HG03432 (cell line): ENCODE data around the gene PALS2.

Source experiments
- ATAC-seq: cut with Tn5 transposase; IDR thresholded peaks from one replicate; pipeline ENCODE4 v1.9.1; 2021; ENCODE audit warnings: mild to moderate bottlenecking, moderate library complexity; ENCODE audit not compliant: unreplicated experiment

PALS2 gene

DNA sequence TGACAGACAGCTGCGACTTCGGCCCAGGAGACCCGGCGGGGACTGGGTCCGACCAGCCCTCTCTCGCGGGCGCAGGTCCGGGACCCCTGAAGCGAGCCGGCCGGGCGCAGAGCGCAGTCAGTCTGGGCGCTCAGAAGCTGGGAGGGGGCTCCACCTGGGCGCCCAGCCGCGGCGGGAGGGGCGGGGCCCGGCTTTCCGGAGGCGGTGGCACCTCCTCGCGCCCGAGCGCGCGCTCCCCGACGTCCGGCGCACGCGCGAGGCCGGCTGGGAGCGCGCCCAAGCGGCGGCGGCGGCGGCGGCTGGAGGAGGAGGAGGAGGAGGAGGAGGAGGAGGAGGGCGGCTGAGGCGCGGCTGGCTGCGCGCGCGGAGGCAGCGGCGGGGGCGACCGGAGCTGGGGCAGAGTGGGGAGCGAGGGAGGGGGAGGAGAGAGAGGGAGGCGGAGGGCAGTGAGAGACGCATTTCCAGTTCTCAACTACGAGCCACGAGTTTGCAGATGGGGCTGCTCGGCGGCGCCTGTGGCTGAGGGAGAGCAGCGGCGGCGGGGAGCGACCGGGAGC, at the start of gene PALS2:
Gene PALS2 (plus strand): TSS at position 456 of the 557 bp plus-strand sequence. CDS start 50,216 bp downstream, outside the sequence.
- ATAC-seq = peak; percentile 61

- no peak for ATAC-seq
These were observed 42.0 kb upstream of the PALS2 start for GRCh38 chr7:24531255-24531654.

DNA sequence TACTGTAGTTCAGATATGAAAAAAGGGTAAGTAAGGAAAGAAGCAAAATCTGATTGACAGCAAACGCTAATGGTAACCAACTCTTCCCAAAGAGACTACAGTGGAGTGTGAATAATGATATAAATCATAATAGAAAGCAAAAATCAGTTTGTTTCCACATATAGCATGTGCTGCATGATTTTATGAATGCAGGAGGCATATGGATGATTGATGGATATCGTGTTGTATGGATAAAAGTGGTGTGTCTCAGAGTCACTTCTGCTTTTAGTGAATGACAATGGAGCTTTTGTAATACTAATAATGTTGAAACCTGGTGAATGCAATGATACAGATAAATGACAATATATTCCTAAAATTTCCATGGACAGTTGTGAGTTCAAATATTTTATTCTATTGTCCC, 36.6 kb upstream of the PALS2 start:
- ATAC-seq = no peak

- no peak for ATAC-seq
These were observed 32.3 kb upstream of the PALS2 start for GRCh38 chr7:24540956-24541355.

GRCh38 chr7:24545215-24545614, 28.0 kb upstream of the PALS2 start:
- no peak for ATAC-seq

DNA sequence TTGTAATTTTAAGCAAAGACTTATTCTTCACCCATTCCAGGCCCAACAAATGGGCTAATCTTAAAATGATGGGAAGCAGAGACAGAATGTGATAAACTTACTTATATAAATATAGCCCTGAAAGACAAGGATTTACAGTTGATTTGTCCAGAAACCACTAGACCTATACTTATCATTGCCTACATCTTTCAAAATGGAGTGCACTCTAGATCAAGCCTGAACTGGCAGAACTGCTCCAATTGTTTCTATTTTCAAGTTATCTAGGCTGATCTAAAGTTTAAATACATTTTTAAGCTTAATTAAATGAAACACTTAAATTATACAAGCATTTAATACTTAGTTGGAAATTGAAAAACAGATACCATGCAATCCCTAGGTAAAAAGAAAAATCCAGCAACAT, 24.9 kb upstream of the PALS2 start:
- ATAC-seq = no peak

GRCh38 chr7:24549991-24550390, 23.3 kb upstream of the PALS2 start:
- no peak for ATAC-seq

DNA sequence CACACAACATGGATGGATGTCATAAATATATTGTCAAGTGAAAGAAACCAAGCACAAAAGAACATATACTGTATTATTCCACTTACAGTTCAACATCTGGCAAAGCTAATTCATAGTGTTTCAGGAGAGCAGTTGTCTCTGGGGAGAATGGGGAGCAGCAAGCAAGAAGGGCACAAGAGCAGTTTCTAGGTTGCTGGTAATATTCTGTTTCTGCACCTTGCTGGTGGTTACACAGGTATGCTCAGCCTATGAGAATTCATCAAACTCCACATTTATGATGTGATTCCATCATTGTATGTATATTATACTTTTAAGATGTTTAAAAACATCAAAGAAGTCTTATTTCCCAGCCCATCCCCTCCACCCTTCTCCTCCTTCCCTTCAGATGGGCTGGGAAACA, 18.1 kb upstream of the PALS2 start:
- no peak for ATAC-seq

DNA sequence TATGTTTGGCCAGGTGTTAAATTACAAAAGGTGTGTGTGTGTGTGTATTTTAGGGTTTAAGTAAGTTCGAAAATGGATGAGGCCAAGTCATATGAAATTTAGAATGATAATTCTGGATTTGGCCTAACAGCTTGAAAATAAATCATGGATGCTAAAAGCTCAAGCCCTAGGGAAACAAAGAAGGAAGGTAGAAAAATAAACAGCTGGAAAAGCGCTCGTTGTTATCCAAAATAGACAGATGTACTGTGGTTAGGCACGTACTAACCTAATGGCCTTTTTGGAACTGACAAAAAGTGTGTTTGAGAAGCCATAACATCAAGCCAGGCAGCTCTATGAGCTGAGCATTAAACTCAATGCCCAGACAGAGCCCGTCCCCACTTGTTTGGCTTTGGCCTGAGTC, 17.5 kb upstream of the PALS2 start:
- ATAC-seq = no peak

- no peak for ATAC-seq
These were observed 12.5 kb upstream of the PALS2 start for GRCh38 chr7:24560772-24561171.

DNA sequence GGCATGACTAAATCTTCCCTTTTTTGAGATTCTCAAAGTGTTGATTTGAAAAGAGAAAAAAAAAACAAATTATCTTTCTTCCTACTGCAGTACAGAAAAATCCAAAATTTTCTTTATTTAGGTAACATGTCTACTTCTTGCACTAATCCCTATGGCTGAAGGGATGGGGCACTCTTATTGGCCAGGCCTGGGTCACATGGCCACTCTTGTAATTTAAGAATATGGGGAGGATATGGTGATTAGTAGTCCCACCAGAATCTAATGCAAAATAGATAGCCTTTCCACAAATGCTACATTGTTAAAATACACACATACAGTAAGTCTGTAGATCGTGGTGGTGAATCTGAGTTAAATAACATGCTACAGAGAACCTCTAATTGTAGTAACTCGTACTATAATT, 7.0 kb upstream of the PALS2 start:
- no peak for ATAC-seq

GRCh38 chr7:24570983-24571382, 2.3 kb upstream of the PALS2 start:
- ATAC-seq = no peak

DNA sequence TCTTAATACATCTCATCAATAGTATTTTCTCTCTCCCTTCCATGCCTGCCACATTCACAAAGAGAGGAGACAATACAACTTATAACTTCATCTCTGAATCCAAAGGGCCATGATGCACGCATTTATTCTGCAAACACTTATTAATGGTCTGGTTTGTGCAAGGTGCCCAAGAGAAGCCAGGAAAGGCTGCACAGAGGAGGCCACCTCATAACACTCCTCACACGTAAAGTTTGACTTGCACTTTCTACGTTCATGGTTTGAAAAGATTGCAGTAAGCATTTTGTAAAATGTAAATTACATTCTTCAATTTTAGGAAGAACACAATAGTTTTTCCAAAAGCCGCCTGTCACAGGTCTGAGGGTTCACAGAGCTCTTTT, 1.2 kb upstream of the PALS2 start:
- ATAC-seq = no peak

DNA sequence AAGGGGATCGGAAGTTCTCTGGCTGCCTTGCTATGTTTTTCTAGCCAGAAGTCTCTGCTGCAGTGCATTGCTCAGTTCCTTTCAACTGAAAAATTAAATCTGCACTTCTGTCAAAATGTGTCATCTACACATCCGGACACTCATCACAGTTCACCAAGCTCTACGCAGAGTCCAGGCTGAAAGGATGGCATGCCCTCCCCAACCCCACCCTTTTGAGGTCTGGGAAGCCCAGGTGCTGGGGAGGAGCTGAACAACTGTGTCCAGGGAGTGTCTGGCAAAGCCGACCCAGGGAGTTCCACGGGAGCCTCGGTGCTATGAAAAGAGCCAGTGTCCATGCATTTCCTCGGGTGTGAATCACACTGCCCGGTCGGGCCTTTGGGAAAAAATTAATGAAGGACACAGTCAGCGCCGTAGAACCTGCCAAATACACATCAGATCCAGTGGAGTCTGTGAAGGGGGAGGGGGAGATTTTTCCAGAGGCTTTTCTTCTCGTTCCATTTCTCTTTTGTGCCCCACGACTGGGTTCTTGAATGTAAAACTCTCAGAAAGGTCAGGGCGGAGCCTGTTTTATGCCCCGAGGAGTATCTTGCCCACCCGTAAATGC, 757 bp upstream of the PALS2 start:
- no peak for ATAC-seq

GRCh38 chr7:24573554-24574338, 494 bp downstream of the PALS2 start:
- peak; percentile 32 for ATAC-seq

GRCh38 chr7:24574386-24574785, 1.1 kb downstream of the PALS2 start:
- no peak for ATAC-seq

- ATAC-seq = no peak
These were observed 1.7 kb downstream of the PALS2 start for GRCh38 chr7:24574950-24575349.

DNA sequence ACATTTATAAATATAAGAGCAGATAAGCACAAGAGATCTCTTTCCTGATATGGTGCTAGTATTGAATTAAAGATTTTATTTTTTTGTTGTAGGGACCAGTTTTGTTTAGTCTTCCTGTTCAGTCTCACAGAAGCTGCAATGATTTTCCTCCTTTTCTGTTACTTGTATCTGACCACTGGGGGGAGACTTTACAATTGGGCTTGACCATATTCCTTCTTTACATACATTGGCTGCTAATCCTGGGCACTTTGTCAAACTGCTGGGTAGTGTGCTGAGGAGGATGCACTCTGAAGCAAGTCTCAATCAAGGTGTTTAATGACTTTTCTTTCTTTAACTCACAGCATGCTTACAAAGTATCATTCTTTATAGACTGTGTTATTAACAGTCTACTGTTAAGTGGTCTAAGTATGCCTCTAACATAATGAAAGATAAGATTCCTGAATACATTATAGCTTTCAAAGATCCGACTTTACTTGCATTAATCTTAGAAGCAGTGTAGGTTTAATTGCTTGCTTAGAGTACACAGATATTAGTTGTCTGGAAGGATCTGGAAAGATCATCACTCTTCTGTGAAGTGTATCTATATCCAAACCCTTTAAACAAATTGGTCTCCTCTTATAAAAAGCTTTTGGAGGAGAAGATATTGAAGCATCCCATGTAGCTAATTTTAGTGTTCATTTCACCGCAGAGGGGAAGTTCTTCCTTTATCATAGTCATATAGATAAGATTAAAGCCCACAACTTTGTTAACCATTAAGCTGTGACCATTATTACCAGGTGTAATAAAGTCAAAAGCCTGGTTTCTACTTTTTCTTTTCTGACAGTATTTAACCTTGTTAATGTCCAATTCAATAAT, 3.1 kb downstream of the PALS2 start:
- ATAC-seq = peak; percentile 24

DNA sequence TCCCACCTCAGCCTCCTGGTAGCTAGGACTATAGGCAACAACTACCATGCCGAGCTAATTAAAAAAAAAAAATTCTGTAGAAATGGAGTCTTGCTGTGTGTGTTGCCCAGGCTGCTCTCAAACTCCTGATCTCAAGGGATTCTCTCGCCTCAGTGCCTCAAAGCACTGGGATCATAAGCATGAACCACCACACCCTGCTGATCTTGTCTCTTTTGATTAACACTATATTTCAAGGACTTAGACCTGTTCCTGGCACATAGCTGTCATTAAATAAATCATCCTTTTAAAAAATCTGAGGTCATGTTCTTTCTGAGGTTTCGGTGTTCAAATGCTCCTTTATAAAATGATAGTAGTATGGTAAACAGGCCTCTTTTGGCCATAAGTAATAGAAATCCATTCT, 4.8 kb downstream of the PALS2 start:
- ATAC-seq = no peak

DNA sequence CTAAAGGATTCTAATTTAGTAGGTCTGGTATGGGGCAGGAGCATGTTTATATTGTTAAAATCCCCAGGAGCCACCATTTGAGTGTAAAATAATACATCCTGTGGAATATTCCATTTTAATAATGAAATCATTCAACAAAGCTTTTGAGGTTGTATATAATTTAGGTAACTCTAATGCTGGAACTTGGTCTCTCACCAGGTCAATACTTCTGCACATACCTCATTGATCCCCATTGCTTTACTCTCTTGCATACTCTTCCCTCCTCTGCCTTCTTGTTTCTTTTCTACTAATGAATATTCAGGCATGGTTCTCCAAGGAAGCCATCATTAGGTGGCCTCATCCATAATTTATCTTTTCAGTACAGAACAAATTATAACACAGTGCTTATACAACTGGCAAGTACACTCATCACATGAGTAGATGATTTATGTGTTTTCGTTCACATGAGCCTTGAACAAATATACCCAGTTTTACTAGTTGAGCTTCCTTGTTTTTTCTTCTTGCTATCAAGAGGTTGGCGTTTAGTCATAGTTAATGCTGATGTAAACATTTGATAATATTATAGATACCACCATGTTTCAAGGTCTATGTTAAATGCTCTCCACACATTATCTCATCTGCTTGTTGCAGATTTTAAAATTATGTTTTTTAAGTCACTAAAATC, 7.2 kb downstream of the PALS2 start:
- ATAC-seq = no peak

- no peak for ATAC-seq
These were observed 8.9 kb downstream of the PALS2 start for GRCh38 chr7:24582166-24582565.
